Measurements from ENCODE around the gene KLHL14. TPM values are rescaled to one million over a fixed set of nuclear protein-coding genes. Genes with fewer than 3 reads are reported as not detected.

Gene KLHL14
- total and polyA plus RNA-seq, 2 of the 13 experiments (the other 11 are each of a cell fraction or from before 2014, with no cell fraction given), result 16.0 to 41.8 TPM

- TF ChIP-seq ZNF567 (CRISPR knock-in tag; IDR thresholded peaks at IDR 0.05; ENCODE audit: borderline replicate concordance) (no peak), ARNT (IDR thresholded peaks at IDR 0.05) (no peak), RFXAP (CRISPR knock-in tag; IDR thresholded peaks at IDR 0.05; ENCODE audit: borderline replicate concordance) (no peak), ZNF335 (CRISPR knock-in tag; IDR thresholded peaks at IDR 0.05) (no peak), SRSF4 (IDR thresholded peaks at IDR 0.05; ENCODE audit: low read depth, low read length, poor library complexity, severe bottlenecking) (no peak), ZNF816 (CRISPR knock-in tag; IDR thresholded peaks at IDR 0.05; ENCODE audit: borderline replicate concordance) (no peak; the same call in 1 of the 2 replicates), RARG (CRISPR knock-in tag; IDR thresholded peaks at IDR 0.05; ENCODE audit: low read depth) (no peak), SRF (IDR thresholded peaks at IDR 0.05; ENCODE audit: low read depth, low read length) (no peak), ZSCAN9 (CRISPR knock-in tag; IDR thresholded peaks at IDR 0.05; ENCODE audit: borderline replicate concordance) (no peak), EHMT2 (IDR thresholded peaks at IDR 0.05; ENCODE audit: borderline replicate concordance, low read depth, low read length) (no peak), ZNF512B (CRISPR knock-in tag; IDR thresholded peaks at IDR 0.05; ENCODE audit: borderline replicate concordance) (peak; percentile 78; the same call in 1 of the 2 replicates), KLF11 (CRISPR knock-in tag; IDR thresholded peaks at IDR 0.05) (no peak), ZSCAN29 (CRISPR knock-in tag; conservative IDR thresholded peaks at IDR 0.05) (0 out of 2 replicates have a peak, but pooled peaks have one; percentile 15), HMGXB4 (CRISPR knock-in tag; IDR thresholded peaks at IDR 0.05; ENCODE audit: borderline replicate concordance in 1 of 2, low read depth in 1 of 2) (no peak; a peak in 2 of 4 replicates), ATF6 (CRISPR knock-in tag; conservative IDR thresholded peaks at IDR 0.05) (no peak), KLF9 (CRISPR knock-in tag; IDR thresholded peaks at IDR 0.05; ENCODE audit: low read depth) (no peak), JARID2 (CRISPR knock-in tag; IDR thresholded peaks at IDR 0.05; ENCODE audit: insufficient replicate concordance) (no peak), MTA1 (CRISPR knock-in tag; IDR thresholded peaks at IDR 0.05; ENCODE audit: borderline replicate concordance) (no peak), MTF1 (CRISPR knock-in tag; IDR thresholded peaks at IDR 0.05) (no peak), E2F1 (CRISPR knock-in tag; IDR thresholded peaks at IDR 0.05) (no peak), SCMH1 (CRISPR knock-in tag; IDR thresholded peaks at IDR 0.05; ENCODE audit: borderline replicate concordance) (no peak), ZNF20 (CRISPR knock-in tag; IDR thresholded peaks at IDR 0.05) (no peak), MYNN (CRISPR knock-in tag; IDR thresholded peaks at IDR 0.05; ENCODE audit: low read depth) (no peak)
Measured at GRCh38 chr18:32770054-32770665, 2.7 kb downstream of the KLHL14 start (continued).

Measured in HepG2 (cell line).